Panc1 (cell line): ENCODE data around the gene HPCAL1.

Experiments used
- POLR2AphosphoS5 ChIP-seq: IDR thresholded peaks from 2 replicates; pipeline ENCODE4 v1.6.1; 2012; ENCODE audit warnings: mild to moderate bottlenecking, low read depth, low read length, moderate library complexity
- TCF7L2 ChIP-seq: IDR thresholded peaks from 2 replicates; pipeline ENCODE4 v1.6.1; 2011; ENCODE audit warnings: mild to moderate bottlenecking, low read depth, low read length, inconsistent platforms
- TF ChIP-seq, protein P1 (sequence below): fragments of 450-650 bp; IDR thresholded peaks from 2 replicates; pipeline ENCODE4 v1.5.1; 2017; ENCODE audit warnings: mild to moderate bottlenecking
- TF ChIP-seq, protein P2 (sequence below), 2 experiments: IDR thresholded peaks; 2 replicates each; pipeline ENCODE4 v1.6.1; 2011 to 2012; ENCODE audit warnings: low read depth in 2 of 2, control low read depth in 1 of 2, low read length in 1 of 2, mild to moderate bottlenecking in 1 of 2, moderate library complexity in 1 of 2; ENCODE audit not compliant: insufficient read depth in 1 of 2

DNA sequence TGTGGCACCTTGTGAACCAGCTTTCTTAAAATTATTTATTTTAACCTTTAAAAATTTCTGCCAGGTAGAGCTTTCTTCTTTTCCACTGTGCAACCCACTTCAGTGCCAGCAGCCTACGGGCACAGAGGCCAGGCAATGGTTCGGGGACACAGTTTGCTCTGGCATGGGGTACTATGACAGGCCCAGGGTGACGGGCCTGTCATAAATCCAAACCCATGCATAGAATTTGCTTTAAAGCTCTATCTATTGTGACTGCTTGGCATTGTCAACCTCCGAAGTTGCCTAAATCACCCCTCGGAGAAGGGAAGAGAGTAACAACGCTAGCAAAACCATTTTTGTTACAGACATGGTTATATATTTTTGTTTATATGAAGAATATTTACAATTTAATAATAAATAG is 143.9 kb downstream of the HPCAL1 start:
- TF ChIP-seq, protein P1, sequence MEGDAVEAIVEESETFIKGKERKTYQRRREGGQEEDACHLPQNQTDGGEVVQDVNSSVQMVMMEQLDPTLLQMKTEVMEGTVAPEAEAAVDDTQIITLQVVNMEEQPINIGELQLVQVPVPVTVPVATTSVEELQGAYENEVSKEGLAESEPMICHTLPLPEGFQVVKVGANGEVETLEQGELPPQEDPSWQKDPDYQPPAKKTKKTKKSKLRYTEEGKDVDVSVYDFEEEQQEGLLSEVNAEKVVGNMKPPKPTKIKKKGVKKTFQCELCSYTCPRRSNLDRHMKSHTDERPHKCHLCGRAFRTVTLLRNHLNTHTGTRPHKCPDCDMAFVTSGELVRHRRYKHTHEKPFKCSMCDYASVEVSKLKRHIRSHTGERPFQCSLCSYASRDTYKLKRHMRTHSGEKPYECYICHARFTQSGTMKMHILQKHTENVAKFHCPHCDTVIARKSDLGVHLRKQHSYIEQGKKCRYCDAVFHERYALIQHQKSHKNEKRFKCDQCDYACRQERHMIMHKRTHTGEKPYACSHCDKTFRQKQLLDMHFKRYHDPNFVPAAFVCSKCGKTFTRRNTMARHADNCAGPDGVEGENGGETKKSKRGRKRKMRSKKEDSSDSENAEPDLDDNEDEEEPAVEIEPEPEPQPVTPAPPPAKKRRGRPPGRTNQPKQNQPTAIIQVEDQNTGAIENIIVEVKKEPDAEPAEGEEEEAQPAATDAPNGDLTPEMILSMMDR = no peak
- TF ChIP-seq TCF7L2 (no peak), POLR2AphosphoS5 (no peak)
- TF ChIP-seq, protein P2, sequence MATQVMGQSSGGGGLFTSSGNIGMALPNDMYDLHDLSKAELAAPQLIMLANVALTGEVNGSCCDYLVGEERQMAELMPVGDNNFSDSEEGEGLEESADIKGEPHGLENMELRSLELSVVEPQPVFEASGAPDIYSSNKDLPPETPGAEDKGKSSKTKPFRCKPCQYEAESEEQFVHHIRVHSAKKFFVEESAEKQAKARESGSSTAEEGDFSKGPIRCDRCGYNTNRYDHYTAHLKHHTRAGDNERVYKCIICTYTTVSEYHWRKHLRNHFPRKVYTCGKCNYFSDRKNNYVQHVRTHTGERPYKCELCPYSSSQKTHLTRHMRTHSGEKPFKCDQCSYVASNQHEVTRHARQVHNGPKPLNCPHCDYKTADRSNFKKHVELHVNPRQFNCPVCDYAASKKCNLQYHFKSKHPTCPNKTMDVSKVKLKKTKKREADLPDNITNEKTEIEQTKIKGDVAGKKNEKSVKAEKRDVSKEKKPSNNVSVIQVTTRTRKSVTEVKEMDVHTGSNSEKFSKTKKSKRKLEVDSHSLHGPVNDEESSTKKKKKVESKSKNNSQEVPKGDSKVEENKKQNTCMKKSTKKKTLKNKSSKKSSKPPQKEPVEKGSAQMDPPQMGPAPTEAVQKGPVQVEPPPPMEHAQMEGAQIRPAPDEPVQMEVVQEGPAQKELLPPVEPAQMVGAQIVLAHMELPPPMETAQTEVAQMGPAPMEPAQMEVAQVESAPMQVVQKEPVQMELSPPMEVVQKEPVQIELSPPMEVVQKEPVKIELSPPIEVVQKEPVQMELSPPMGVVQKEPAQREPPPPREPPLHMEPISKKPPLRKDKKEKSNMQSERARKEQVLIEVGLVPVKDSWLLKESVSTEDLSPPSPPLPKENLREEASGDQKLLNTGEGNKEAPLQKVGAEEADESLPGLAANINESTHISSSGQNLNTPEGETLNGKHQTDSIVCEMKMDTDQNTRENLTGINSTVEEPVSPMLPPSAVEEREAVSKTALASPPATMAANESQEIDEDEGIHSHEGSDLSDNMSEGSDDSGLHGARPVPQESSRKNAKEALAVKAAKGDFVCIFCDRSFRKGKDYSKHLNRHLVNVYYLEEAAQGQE (IDR thresholded peaks at IDR 0.05; ENCODE audit: insufficient read depth in 1 of 2, low read depth in 2 of 2, low read length in 1 of 2) = no peak
